ENCODE data around the gene WFDC11.

DNA sequence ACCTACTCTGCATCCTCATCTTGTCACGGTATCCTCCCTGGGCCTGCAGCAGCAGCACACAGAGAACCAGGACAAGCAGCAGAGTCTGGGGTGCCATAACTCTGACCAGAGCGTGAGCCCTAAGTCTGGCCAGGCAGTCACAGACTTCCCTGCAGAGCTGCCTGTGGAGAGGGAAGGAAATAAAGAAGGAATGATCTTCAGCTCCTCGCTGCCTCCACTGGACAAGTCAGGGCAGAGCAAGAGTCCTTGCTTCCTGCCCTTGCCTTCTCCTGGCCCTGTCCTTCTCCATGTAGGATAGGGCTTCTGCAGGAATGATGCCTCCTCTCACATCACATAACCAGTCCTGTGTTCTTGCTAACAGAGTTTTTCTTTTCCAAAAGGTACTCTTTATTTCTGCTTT, 15.9 kb upstream of the WFDC11 start:
- TF ChIP-seq, protein P1, sequence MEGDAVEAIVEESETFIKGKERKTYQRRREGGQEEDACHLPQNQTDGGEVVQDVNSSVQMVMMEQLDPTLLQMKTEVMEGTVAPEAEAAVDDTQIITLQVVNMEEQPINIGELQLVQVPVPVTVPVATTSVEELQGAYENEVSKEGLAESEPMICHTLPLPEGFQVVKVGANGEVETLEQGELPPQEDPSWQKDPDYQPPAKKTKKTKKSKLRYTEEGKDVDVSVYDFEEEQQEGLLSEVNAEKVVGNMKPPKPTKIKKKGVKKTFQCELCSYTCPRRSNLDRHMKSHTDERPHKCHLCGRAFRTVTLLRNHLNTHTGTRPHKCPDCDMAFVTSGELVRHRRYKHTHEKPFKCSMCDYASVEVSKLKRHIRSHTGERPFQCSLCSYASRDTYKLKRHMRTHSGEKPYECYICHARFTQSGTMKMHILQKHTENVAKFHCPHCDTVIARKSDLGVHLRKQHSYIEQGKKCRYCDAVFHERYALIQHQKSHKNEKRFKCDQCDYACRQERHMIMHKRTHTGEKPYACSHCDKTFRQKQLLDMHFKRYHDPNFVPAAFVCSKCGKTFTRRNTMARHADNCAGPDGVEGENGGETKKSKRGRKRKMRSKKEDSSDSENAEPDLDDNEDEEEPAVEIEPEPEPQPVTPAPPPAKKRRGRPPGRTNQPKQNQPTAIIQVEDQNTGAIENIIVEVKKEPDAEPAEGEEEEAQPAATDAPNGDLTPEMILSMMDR (IDR thresholded peaks at IDR 0.05) = no peak
- no peak for TF ChIP-seq POLR2A (IDR thresholded peaks at IDR 0.05)
